Fibroblast of gingiva (primary cell): Measurements from ENCODE around the gene PHLDB1.
A peak's percentile ranks its signal among the peaks of the same experiment; 100 is the strongest.
"Not testable (repeated sequence)": the region's sequence is repeated elsewhere in the genome, so short reads cannot be mapped to it uniquely, and the experiment has no call there.

Experiments used
- DNase-seq: peaks from one replicate; pipeline ENCODE4 v3.0.0-alpha.2; 2011; ENCODE audit warnings: low read depth

PHLDB1 gene

DNA sequence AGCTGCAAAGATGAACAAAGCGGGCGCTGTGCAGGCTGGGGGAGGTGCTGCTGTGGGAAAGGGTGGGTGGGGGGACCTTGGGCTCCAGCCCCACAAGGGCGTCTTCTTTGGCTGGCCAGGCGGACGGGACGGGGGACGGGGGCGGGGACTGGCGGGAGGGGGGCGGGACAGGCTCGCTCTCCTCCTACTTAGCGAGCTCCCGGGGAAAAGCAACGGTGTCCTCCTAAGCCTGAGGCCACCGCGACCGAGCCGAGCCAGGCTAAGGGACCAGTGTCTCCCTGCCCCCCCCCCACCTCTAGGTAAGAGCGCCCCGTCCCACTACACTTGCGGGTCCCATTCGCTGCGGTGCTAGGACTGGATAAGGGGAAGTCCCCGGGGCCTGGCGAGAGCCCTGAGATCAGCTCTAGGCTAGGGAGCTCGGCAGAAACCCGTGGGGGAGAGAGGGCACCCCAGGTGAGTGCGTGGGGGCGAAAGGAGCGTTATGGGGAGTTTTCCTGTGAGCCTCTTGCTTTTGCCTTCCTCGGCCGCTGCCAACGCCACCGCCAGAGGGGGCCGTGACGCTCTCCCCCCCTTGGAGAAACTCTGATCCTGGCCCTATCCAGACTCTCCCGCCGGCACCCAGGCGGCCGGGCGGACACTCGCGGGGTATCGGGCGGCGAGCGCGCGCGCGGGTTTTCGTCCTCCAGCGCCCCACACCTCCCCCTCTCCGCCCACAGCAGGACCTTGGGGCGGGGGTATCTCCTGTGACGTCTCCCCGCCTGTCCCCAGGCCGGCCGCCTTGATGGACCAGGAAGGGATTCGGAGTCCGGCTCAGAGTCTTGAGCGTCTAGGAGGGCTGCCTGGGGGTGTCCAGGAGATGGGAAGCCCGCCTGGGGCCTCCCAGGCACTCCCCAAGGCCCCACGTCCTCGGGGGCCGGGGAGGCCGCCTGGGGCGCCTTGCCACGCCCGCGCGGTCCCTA is at the start of gene PHLDB1:
PHLDB1 (plus strand) TSS at position 215 of the 959 bp plus-strand sequence. CDS start 6,222 bp downstream, outside the sequence.
- peak; percentile 71 for DNase-seq

DNA sequence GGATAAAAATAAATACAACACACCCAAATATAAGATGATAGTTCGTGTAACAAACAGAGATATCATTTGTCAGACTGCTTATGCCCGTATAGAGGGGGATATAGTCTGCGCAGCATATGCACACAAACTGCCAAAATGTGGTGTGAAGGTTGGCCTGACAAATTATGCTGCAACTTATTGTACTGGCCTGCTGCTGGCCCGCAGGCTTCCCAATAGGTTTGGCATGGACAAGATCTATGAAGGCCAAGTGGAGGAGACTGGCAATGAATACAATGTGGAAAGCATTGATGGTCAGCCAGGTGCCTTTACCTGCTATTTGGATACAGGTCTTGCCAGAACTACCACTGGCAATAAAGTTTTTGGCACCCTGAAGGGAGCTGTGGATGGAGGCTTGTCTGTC is 46.6 kb upstream of the PHLDB1 start:
- DNase-seq: no peak

DNA sequence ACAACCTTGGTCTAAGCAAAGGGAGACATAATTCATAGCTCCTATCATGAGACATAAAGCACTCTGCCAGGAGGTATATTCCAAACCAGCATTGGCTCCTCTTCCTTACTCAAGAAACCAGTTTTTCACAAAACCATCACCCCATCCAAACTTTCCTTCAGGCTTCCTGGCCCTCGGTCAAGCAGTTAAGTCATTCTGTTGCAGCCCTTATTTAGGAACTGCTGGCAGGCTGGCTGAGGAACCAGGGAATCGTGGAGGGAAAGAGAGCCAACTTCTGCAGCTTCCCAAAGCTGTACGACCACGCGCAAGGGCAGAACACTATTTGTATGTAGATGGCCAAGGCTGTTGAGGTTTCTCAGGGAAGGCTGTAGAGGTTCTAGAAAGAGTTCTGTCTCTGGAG is 42.4 kb upstream of the PHLDB1 start:
- DNase-seq: no peak

- DNase-seq: no peak
Observed at GRCh38 chr11:118569670-118570069, 37.7 kb upstream of the PHLDB1 start.

GRCh38 chr11:118570787-118571186 is 36.6 kb upstream of the PHLDB1 start:
- DNase-seq: no peak

DNA sequence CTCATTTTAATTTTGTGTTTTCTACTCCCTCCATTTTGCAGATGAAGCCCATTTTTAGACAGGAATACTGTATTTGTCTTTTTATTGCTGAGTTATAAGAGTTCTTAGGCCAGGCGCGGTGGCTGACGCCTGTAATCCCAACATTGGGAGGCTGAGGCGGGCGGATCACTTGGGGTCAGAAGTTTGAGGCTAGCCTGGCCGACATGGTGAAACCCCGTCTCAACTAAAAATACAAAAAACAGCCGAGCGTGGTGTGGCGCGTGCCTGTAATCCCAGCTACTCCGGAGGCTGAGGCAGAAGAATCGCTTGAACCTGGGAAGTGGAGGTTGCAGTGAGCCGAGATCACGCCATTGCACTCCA is 35.7 kb upstream of the PHLDB1 start:
- DNase-seq: not testable (repeated sequence)

DNA sequence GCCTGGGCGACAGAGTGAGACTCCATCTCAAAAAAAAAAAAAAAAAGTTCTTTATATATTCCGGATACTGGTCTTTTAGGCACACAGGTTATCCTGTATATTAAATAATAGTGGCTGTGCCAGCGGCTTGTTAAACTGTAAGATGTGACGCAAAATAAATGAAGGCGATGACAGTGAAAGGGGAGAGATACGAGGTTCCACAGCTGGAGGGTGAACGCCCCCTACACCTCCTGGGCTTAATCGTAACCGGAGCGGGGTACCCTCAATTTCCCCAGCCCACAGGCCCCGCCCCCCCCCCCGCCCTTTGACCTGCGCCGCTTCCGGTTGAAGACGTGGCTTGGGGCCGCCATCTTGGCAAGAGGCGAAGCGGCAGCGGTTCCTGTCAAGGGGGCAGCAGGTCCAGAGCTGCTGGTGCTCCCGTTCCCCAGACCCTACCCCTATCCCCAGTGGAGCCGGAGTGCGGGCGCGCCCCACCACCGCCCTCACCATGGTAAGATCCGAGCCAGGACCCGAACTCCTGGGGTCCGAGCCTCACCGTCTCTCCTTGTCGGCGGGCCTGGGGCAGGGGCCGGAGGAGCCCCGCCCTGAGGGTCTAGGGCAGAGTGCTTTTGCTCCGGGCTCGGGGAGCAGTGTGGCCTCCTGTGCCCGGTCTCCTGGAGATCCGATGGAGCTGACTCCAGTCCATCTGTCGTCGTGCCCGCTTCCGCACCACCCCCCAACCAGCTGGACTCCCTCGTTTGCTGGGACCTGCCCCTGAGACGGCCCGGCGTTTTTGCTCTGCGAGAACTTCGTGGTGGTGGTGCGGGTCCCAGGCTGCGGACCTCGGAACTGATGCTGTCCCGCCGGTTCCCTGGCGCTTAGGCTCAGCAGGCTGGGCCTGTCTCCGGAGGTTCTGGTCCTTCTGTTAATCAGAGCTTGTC is 35.1 kb upstream of the PHLDB1 start, which contains the start of gene ARCN1:
ARCN1 (plus strand) TSS at position 349 of the 920 bp plus-strand sequence; CDS start at position 488, 139 bp downstream.
- DNase-seq: peak; percentile 74

- peak; percentile 39 for DNase-seq
Observed at GRCh38 chr11:118572981-118573550, 34.3 kb upstream of the PHLDB1 start.

GRCh38 chr11:118574636-118575035 is 32.8 kb upstream of the PHLDB1 start:
- no peak for DNase-seq

DNA sequence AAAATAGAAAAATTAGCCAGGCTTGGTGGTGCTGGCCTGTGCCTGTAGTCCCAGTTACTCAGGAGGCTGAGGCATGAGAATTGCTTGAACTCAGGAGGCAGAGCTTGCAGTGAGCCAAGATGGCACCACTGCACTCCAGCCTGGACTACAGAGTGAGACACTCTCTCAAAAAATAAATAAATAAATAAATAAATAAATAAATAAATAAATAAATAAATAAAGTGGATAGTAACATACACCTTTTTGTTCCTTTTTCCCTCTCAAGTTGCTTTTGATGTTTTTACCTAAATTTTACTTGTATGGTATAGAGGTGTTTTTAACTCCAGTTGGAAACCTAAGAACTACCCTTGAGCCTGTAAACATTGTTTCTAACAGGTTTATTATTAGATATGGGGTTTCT is 29.4 kb upstream of the PHLDB1 start:
- not testable (repeated sequence) for DNase-seq

DNA sequence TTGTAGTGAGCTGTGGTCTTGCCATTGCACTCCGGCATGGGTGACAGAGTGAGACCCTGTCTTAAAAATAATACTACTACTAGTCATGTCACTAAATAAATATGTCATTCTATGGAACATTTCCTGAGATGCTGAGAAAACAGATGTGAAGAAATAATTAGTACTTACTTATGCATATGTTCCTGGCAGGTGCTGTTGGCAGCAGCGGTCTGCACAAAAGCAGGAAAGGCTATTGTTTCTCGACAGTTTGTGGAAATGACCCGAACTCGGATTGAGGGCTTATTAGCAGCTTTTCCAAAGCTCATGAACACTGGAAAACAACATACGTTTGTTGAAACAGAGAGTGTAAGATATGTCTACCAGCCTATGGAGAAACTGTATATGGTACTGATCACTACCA is 26.4 kb upstream of the PHLDB1 start:
- DNase-seq: no peak

DNA sequence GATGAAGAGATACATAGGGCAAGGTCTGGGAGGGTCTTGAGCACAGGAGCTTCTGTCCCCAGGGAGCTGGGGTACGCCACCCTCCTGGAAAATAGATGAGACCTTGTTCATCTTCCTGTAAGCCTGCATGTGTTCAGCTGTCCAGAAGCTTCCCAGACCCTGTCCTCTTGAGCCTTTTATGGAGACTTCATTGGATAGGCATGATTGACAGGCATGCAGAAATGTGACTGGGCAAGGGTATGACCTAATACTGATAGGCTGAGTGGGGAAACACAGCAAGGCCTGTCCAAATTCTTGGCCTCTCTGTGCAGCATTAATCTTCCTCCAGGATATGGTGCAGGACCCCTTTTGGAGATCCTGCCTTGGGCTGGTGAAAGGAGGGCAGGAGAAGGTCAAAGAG is 19.5 kb upstream of the PHLDB1 start:
- no peak for DNase-seq

GRCh38 chr11:118592616-118593367 is 14.6 kb upstream of the PHLDB1 start:
- DNase-seq: peak; percentile 41

GRCh38 chr11:118594984-118595383 is 12.4 kb upstream of the PHLDB1 start:
- DNase-seq: peak; percentile 48

DNA sequence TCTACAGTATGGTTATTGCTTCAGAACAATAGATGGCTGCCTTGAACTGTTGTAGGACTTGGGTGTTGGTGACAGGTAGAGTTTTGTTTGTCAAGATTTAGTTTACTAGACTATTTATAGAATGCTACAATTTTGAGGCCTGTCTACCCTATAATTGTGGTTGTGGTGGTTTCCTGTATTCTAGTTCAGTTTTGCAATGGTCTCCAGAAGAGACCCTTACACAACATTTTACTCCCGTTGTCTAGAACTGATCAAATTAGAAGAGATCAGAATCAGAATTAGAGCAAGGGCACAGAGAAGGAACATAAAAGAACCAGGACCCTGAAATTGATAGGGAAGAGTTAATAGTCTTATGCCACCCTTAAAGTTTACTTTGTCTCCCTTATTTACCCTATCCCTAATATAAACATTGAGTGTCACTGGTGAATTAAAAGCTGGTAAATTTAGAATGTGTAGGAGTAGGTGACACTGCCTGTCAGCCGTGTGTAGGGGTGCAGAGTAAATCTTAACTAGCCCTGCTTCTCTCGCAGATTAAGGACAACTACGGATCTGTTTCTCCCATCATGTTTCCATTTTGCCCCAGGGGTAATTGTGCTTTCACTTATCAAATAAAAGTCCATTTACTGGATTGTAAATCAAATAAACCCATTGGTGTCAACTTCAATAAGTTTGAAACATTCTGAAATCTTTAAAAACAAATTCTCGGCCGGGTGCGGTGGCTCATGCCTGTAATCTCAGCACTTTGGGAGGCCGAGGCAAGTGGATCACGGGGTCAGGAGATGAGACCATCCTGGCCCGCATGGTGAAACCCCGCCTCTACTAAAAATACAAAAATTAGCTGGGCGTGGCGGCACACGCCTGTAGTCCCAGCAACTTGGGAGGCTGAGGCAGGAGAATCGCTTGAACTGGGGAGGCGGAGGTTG is 10.9 kb upstream of the PHLDB1 start:
- no peak for DNase-seq

DNA sequence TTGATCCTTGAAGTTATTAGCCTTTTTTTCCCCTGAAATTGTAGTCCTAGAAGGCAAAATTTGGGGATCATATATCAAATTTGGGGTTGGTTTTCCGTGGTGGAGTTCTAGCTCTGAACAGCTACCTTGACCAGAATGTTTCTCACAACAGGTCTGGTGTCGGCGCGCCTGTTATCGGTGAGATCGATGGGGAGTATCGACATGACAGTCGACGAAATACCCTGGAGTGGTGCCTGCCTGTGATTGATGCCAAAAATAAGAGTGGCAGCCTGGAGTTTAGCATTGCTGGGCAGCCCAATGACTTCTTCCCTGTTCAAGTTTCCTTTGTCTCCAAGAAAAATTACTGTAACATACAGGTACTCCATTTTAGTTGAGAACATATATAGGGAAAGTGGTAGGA is 9.9 kb upstream of the PHLDB1 start:
- no peak for DNase-seq

- DNase-seq: no peak
Observed at GRCh38 chr11:118602331-118602730, 5.1 kb upstream of the PHLDB1 start.

DNA sequence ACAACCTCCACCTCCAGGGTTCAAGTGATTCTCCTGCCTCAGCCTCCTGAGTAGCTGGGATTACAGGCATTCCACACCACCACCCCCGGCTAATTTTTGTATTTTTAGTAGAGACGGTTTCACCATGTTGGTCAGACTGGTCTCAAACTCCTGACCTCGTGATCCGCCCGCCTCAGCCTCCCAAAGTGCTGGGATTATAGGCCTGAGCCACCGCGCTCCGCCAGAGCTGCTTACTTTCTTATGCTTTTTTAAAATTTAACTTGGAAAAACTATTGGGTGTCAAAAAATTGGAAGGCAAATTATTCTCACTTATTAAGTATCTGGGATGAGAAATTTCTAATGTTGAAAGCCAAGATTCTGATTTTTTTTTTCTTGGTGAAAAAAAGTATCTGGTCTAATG is 3.7 kb upstream of the PHLDB1 start:
- DNase-seq: not testable (repeated sequence)

- DNase-seq: no peak
Observed at GRCh38 chr11:118604566-118604965, 2.8 kb upstream of the PHLDB1 start.

DNA sequence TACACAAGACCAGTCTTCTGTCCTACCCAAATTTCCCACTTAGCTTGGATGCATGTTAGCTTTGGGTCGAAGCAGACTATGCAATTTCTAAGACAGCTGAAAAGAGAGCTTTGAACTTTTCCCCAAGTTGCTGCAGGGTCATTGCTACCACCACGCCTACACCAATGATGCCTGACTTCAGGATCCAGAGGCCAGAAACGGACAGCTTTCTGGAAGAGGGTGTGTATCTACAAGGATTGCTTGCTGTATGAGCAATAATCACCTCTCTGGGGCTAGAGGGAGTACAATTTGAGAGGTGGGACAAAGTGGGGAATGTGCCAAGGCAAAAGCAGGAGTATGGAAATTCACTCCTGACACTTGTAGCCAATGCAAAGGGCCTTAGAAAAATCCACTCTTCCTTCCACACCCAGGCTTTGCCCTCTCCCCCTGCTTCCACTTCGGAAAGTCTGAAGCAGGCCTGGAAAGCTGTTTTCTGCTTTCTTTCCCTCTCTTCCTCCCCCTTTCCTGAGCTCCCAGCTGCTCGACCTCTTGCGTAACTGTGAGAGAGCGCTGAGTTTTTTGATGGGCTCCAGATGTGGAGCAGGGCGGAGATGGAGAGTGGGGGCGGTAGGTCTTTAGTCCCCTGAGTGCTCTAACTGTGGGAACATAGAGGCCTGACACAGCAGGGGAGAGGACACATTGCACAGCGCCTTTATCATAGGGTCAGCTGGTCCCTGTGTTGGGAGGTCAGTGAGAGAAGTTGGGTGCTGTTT is 2.1 kb upstream of the PHLDB1 start:
- DNase-seq: peak; percentile 96
